A549 (cell line): Measurements from ENCODE around the gene RFC1.

Source experiments
- CEBPB ChIP-seq, 2 experiments: fragments of >200 bp in 1 of 2; sonication (Bioruptor Twin) in 1 of 2; formaldehyde crosslinking in 1 of 2; IDR thresholded peaks; 2 replicates each; pipeline ENCODE4 v1.6.1; 2012 to 2016
- CHD4 ChIP-seq: fragments of 200-600 bp; sonication (generic); IDR thresholded peaks from 2 replicates; pipeline ENCODE4 v1.6.1; 2016; ENCODE audit warnings: antibody characterized with exemption, mild to moderate bottlenecking, borderline replicate concordance
- POLR2A ChIP-seq: IDR thresholded peaks from 2 replicates; pipeline ENCODE4 v1.6.1; 2012; ENCODE audit warnings: mild to moderate bottlenecking, low read length
- RAD21 ChIP-seq, 2 experiments: fragments of >200 bp in 1 of 2; sonication (Bioruptor Twin) in 1 of 2; formaldehyde crosslinking in 1 of 2; IDR thresholded peaks in 1 of 2; conservative IDR thresholded peaks in 1 of 2; 2 replicates in 1 of 2; 3 replicates in 1 of 2; pipeline ENCODE4 v1.6.1; 2012 to 2018; ENCODE audit warnings: inconsistent platforms in 1 of 2
- SMC3 ChIP-seq: fragments of >200 bp; sonication (Bioruptor Twin); formaldehyde crosslinking; IDR thresholded peaks from 3 replicates; pipeline ENCODE4 v1.6.1; 2018; ENCODE audit warnings: inconsistent platforms
- TF ChIP-seq, protein P1 (sequence below): fragments of >200 bp; sonication (Bioruptor Twin); formaldehyde crosslinking; IDR thresholded peaks from 3 replicates; pipeline ENCODE4 v1.5.1; 2016
- TF ChIP-seq, protein P2 (sequence below): fragments of 450-650 bp; IDR thresholded peaks from 2 replicates; pipeline ENCODE4 v1.6.1; 2014; ENCODE audit warnings: antibody characterized with exemption

DNA sequence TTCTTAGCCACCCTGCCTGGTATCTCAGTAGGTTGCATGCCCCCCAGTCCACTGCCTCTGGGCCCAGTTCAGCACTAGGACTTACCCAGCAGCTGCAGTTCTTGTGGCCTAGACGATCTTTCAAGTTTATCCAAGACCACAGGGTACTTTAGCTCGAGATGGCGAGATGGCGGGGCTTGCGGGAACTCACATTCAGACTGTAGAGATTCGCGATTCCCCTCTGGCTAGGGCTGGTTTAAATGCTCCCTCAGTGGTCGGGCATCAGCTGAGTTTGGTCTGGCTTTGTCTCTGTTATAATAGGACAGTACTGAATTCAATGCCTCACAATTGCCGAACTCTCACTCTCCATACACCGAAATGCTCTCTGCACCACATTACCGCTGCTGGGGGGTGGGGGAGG is 18.4 kb upstream of the RFC1 start:
- TF ChIP-seq, protein P1, sequence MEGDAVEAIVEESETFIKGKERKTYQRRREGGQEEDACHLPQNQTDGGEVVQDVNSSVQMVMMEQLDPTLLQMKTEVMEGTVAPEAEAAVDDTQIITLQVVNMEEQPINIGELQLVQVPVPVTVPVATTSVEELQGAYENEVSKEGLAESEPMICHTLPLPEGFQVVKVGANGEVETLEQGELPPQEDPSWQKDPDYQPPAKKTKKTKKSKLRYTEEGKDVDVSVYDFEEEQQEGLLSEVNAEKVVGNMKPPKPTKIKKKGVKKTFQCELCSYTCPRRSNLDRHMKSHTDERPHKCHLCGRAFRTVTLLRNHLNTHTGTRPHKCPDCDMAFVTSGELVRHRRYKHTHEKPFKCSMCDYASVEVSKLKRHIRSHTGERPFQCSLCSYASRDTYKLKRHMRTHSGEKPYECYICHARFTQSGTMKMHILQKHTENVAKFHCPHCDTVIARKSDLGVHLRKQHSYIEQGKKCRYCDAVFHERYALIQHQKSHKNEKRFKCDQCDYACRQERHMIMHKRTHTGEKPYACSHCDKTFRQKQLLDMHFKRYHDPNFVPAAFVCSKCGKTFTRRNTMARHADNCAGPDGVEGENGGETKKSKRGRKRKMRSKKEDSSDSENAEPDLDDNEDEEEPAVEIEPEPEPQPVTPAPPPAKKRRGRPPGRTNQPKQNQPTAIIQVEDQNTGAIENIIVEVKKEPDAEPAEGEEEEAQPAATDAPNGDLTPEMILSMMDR = no peak
- TF ChIP-seq SMC3 (no peak), POLR2A (no peak), CHD4 (no peak), RAD21 (conservative IDR thresholded peaks at IDR 0.05 in 1 of 2, IDR thresholded peaks at IDR 0.05 in 1 of 2) (no peak), CEBPB (IDR thresholded peaks at IDR 0.05) (no peak)
- TF ChIP-seq, protein P2, sequence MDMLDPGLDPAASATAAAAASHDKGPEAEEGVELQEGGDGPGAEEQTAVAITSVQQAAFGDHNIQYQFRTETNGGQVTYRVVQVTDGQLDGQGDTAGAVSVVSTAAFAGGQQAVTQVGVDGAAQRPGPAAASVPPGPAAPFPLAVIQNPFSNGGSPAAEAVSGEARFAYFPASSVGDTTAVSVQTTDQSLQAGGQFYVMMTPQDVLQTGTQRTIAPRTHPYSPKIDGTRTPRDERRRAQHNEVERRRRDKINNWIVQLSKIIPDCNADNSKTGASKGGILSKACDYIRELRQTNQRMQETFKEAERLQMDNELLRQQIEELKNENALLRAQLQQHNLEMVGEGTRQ = no peak
